T-helper 9 cell (primary cell): ENCODE results near the gene MTRFR.
"Not testable (repeated sequence)": the region's sequence is repeated elsewhere in the genome, so short reads cannot be mapped to it uniquely, and the experiment has no call there.

Experiments used
- DNase-seq: peaks from one replicate; pipeline ENCODE4 v3.0.0-alpha.2; 2020

The MTRFR gene

DNA sequence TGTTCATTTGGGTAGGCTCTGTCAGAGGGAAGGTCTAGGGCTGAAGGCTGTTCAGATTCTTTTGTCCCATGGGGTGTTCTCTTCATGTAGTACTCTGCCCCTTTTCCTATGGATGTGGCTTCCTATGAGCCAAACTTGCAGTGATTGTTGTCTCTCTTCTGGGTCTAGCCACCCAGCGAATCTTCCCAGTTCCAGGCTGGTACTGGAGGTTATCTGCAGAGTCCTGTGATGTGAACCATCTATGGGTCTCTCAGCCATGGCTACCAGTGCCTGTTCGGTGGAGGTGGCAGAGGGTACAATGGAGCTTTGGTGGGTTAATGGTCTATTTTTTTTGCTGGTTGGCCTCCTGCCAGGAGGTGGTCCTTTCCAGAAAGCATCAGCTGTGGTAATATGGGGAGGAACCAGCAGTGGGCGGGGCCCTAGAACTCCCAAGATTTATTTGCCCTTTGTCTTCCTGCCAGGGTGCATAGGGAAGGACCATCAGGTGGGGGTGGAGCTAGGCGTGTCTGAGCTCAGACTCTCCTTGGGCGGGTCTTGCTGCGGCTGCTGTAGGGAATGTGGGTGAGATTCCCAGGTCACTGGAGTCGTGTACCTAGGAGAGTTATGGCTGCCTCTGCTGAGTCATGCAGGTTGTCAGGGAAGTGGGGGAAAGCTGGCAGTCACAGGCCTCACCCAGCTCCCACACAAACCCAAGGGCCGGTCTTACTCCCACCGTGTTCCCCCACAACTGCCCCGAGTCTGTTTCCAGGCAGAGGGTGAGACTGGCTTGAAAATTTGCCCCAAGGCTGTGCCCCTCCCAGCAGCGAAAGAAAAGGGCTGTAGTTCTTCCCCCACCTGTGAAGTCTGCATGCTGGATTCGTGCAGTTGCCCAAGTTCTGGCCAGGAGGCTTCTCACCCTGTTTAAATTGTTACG lies 17.5 kb downstream of the MTRFR start:
- no peak for DNase-seq

GRCh38 chr12:123251403-123252076 lies 18.3 kb downstream of the MTRFR start:
- no peak for DNase-seq

GRCh38 chr12:123252365-123252764 lies 19.1 kb downstream of the MTRFR start:
- DNase-seq = not testable (repeated sequence)

DNA sequence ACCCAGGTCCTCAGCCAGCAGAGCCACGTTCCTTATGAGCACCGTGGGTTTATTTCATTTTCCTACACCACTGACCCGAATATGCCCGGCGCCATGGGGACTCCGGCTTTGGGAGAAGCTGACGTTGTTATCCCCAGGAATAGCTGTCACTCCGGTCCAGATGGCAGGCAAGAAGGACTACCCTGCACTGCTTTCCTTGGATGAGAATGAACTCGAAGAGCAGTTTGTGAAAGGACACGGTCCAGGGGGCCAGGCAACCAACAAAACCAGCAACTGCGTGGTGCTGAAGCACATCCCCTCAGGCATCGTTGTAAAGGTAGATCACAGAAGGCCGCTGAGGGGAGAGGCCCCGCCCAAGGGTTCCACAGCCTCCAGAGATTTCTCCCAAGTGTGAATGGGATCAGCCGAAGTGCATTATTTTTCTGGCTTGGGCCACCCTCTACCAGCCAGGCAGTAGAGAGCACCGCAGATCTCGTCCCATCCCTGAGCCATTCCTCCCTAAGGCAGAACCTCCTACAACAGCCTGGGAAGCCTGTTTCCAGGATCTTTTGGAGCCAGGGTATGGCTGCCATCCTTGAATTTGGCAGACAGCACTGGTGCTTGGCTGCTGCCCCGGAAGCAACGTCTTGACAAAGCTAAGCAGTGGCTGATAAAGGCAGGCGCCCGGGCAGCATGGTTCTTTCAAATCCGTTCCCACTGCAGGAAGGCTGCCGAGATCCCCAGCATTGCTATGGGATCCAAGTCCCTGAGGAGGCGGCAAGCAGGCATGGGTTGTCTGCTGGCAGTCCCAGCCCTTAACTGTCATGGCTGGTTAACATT lies 20.6 kb downstream of the MTRFR start:
- DNase-seq = no peak

GRCh38 chr12:123254853-123255446 lies 21.7 kb downstream of the MTRFR start:
- DNase-seq = no peak

GRCh38 chr12:123258593-123258992 lies 25.4 kb downstream of the MTRFR start:
- no peak for DNase-seq

- no peak for DNase-seq
These were observed 26.8 kb downstream of the MTRFR start for GRCh38 chr12:123260081-123260480.

DNA sequence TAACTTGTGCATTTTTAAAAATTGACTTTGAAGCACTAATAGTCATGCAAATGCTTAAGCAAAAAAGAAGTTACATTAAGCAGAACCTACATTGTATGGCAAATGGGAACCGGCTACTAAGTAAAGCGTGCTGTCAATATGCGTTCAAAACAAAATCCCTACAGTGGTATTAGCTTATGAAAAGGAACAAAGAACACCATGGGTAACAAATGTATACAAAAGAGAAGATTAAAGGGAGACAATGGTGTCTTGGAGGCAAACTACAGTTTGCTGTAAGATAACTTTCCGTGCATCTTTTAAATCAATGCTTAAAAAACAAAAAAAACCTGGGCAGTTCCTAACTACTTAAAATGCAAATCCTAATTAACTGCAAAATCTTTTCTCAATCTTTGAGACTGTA lies 28.0 kb downstream of the MTRFR start:
- DNase-seq = no peak

- no peak for DNase-seq
These were observed 30.1 kb downstream of the MTRFR start for GRCh38 chr12:123263196-123263817.

DNA sequence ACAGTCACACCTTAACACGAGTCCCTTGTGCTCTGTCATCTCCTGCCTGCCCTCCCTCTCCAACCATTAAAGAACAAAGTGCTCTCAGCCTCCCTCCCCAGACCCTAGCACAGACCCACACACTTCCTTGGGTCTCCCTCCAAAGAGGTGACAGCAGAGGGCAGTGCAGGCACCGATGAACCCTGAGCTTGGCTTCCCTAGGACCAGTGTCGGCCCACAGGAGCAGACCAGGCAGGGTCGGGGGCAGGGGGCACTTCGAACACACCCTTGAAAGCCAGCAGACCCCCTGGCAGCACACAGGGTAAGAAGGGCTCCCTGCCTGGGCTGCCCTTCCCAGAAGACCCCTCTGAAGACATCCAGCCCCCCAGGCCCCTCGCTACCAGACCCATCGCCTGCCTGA lies 31.4 kb downstream of the MTRFR start:
- DNase-seq = no peak

GRCh38 chr12:123265851-123266678 lies 32.8 kb downstream of the MTRFR start:
- no peak for DNase-seq

DNA sequence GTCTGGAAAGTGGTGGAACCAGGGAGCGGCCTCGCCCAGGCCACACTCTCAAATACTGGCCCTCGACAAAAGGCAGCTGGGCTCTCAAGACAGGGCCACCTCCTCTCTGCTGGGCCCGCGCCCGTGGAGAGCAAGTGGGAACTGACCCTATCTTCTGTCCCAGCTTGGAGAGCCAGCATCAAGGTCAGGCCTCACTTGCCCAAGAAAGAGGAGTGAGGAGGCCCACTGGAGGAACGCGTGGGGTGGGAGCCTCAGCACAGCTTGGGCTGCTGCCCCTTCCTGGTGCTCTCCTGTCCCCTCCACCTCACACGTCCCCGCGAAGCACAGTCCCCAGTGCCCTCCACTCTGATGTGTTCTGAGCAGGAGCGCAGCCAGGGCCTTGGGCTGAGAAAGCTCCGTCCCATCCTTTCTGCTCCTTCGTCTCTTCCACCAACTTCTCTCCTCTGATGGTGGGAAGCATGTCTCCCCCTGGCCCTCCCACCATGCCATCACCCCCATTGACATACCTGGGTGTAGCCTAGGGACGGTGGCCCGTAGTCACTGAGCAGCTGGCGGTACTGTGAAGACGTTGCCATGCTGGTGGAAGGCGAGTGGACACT lies 33.5 kb downstream of the MTRFR start:
- no peak for DNase-seq

DNA sequence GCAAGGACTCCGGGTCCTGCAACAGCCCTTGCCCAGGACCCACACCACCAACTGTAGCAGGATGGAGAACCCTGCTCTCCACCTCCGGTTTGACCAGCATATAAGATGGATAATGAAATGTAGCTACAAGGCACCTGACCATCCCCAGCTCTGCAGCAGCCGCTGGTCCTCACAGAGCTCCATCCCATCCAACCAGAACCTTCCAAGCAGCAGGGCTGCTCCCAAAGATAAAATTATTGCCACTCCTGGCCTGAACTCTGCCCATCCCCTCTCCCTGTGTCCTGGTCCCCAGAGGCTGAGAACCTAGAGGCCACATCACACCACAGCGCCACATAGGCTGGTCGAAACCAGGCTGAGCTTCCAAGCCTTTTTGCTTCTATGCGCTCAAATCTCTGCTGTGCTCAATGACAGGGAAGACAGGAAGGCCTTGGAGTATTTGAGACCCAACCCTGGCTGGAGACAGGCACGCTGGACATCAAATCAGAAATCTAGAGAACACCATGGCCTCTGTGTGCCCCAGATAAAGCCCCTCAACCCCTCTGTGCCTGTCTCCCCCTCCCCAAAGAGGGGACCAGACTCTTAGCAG lies 34.2 kb downstream of the MTRFR start:
- DNase-seq = no peak

- DNase-seq = no peak
These were observed 35.0 kb downstream of the MTRFR start for GRCh38 chr12:123267991-123268843.

DNA sequence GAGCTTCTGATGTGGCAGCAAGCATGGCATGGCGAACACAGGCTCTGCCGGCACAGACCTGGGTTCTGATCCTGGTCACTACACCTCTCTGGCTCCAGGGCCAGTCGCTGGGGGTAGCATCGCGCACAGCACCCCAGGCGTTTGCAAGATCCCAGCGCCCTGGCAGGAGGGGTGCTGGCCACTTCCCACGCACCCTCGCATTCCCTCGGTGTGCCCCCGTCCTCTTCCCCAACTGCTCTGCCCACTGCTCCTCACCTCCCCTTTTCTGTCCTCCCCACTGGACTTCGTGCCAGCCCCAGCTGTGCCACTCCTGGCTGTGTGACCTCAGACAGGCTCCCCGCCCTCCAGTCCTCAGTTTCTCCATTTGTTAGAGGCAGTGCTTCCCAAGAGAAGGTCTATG lies 35.6 kb downstream of the MTRFR start:
- no peak for DNase-seq

GRCh38 chr12:123269395-123269892 lies 36.2 kb downstream of the MTRFR start:
- peak; percentile 16 for DNase-seq

DNA sequence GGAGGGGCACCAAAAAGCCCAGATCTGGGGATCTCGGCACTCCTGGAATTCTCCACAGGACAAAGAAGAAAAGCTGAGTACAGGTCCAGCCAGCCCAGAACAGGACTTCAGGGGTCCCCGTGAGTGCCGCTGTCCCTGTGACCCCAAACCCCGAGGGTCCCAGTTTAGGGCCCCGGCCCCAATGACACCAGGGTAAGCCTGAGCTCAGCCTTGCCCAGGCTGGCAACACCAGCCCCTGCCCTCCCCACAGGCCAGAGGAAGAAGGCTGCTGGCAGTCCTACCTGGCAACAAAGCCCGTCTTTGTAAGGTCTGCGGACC lies 36.6 kb downstream of the MTRFR start:
- no peak for DNase-seq

- no peak for DNase-seq
These were observed 37.2 kb downstream of the MTRFR start for GRCh38 chr12:123270214-123271000.
